Ecto neural progenitor cell (in vitro differentiated cells): ENCODE results near the gene GRN.
A peak's percentile ranks its signal among the peaks of the same experiment; 100 is the strongest.
"Not testable (repeated sequence)": the region's sequence is repeated elsewhere in the genome, so short reads cannot be mapped to it uniquely, and the experiment has no call there.

Experiments
- DNase-seq: peaks from one replicate; pipeline ENCODE4 v3.0.0-alpha.2; 2018; ENCODE audit warnings: low spot score

GRN gene

DNA sequence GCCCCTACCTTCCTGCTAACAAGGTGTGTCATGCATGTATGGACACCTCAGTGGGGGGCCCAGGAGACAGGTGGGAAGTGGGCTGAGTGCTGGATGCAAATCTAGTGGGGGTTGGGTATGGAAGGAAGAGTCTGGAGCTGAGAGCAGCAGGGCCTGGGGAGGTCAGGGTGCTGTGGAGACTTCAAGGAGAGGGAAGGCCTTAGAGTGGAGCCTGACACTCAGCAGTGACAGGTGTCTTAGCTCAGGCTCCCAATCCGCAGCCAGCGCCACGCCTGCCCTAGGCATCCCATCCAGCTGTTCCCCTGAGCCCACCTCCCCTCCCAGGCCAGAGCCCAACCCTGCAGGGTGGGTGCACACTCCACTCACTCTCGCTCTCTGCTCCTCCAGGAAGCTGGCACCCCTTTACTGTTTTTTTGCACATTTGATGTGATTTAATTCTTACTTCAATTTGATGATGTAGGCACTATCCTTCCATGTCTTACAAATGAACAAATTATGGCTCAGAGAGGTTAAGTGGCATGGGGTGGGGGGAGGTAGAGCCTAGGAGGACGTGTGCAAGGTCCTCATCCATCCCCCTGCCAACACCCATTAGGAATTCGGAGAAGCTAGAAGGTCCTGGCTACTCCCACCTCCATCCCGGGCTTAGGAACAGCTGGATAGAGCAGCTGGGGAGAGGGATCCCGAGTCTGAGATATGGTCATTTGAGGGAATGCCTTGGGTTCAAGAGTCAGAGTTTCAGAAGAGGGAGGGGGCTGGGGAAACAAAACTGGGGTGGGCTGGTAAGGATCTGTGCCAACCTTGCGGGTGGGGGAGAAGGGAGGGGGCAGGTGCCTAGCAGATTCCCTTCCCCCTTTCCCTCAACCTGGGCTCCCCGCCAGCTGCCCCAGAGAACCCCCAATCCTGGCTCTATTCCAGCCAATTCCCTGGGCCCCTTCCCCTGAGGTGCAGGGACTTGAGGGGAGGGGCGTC is 16.5 kb downstream of the GRN start:
- DNase-seq = no peak

DNA sequence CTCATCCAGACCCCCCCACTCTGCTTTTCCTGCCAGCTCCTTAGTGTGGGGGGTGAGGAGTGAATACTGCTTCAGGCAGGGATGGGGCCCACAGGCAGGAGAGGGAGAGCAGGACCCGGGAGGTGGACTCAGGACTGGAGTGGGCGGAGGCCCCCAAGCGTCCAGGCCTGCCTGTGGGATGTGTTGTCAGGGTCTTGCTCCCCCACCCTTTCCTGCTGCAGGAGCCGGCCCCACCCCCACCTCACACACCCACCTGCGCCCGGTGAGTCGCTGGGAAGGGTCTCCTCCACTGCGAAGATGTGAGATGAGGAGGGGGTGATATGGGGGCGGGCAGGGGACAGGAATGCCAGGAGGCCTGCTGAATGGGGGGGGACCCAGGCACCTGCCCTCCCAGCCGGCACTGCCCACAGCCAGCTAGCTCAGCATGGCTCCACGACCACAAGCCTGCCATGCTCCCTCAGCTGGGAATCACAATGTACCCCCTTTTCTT is 17.4 kb downstream of the GRN start:
- no peak for DNase-seq

DNA sequence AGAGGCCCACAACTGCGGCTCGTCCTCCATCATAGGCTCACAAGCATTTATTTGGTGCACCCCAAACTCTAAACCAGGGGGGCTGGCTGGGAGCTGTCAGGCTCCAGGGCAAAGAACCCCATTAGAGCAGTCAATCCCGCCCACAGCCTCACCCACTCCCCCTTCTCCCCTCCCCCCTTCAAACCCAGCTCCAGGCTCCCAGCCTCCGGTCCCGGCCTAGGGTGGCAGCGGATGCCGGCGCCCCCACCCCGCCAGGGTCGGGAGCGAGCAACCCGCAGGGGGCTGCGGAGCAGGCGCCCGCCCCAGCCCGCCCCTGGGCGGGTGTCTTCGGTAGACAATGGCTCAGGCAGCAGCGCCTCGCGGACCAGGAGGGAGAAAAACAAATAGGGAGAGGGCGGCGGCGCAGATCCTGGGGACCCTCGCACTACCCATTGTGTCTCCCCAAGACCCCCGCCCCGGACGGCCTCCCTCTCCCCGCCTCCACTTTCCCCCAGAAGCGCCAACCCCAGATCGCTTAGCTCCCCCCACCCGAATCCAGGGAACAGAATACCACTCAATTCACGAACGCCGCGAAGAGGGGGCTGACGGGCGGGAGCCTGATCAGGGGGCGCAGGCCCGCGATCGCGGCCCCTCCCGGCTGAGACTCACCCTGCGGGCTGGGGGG is 18.0 kb downstream of the GRN start:
- DNase-seq = peak; percentile 77

- peak; percentile 93 for DNase-seq
These were observed 18.6 kb downstream of the GRN start, which contains the start of gene FAM171A2 for GRCh38 chr17:44363613-44364159. TSS of gene FAM171A2 (minus strand) at chr17:44363853. CDS start at chr17:44363714, 139 bp downstream.

GRCh38 chr17:44365051-44365450 is 19.9 kb downstream of the GRN start:
- DNase-seq = not testable (repeated sequence)

- no peak for DNase-seq
These were observed 22.3 kb downstream of the GRN start for GRCh38 chr17:44367231-44367979.

GRCh38 chr17:44368391-44369243 is 23.5 kb downstream of the GRN start:
- not testable (repeated sequence) for DNase-seq

DNA sequence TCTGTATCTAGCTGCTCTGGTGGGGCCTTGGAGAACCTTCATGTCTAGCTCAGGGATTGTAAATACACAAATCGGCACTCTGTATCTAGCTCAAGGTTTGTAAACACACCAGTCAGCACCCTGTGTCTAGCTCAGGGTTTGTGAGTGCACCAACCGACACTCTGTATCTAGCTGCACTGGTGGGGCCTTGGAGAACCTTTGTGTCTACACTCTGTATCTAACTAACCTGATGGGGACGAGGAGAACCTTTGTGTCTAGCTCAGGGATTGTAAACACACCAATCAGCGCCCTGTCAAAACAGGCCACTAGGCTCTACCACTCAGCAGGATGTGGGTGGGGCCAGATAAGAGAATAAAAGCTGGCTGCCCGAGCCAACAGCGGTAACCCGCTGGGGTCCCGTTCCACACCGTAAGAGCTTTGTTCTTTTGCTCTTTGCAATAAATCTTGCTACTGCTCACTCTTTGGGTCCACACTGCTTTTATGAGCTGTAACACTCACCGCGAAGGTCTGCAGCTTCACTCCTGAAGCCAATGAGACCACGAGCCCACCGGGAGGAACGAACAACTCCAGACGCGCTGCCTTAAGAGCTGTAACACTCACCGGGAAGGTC is 24.4 kb downstream of the GRN start:
- DNase-seq = not testable (repeated sequence)

DNA sequence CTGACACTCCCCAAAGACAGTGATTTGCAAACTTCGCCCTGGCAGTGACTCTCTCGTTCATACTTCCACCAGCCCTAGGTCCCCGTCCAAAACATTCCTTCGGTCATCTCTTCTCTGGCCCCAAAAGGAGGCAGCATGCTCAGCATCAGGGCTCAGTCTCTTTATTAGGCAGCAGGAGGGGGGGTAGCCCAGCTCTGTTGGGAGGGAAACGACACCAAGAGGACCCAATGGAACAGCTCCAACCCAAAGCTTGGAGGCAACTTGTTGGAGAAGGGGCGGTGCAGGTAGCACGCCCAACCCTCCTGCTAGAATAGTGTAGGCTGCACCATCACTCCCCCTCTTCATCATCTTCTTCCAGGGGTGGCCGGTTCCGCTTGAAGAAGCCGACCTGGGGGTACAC is 26.9 kb downstream of the GRN start:
- no peak for DNase-seq

GRCh38 chr17:44374306-44375195 is 29.4 kb downstream of the GRN start:
- peak; percentile 77 for DNase-seq

- no peak for DNase-seq
These were observed 30.3 kb downstream of the GRN start for GRCh38 chr17:44375196-44376017.

- DNase-seq = peak; percentile 80
These were observed 31.0 kb downstream of the GRN start for GRCh38 chr17:44376124-44376523.

GRCh38 chr17:44376779-44377178 is 31.7 kb downstream of the GRN start:
- no peak for DNase-seq

- DNase-seq = no peak
These were observed 33.1 kb downstream of the GRN start for GRCh38 chr17:44378171-44378705.

DNA sequence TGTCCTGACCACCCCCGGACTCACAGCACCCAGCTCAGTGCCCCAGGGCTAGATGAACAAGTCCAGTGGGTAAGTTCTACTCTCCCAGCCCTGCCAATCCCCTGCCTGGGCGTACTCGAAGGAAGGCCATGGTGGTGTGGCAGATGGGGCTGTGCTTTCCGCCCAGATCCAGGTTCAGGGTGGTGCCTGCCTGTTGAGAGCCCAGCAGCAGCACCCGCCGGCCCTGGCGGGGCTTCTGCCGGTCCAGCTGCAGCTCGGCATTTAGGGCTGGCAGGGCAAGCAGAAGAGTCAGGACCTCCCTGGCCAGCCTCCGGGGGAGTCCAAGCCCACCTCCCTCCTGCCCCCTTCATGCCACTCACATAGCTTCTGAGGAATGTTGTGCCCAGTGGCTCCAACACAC is 34.8 kb downstream of the GRN start:
- DNase-seq = no peak

GRCh38 chr17:44380767-44381166 is 35.7 kb downstream of the GRN start:
- DNase-seq = no peak

DNA sequence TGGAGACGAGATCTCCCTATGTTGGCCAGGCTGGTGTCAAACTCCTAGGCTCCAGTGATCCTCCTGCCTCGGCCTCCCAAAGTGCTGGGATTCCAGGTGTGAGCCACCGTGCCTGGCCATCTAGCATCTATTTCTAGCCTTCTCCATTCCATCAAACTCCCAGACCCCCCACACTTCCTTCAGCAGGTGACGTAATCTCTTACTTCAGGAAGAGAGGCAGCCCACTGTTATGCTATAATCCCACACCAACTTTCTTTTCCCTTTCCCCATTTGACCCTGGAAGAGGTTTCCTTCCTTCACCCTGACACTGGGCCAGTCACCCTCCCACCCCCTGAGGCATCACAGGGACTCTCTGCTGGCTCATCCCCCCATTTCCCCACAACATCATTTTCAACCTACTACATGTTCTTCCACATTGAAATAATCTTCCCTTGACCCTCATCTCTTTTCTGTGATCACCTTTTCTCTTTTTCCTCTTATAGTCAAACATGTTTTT is 36.8 kb downstream of the GRN start:
- DNase-seq = no peak

- DNase-seq = no peak
These were observed 37.8 kb downstream of the GRN start for GRCh38 chr17:44382917-44383316.
